ENCODE data around the gene SOX21. TPM values are rescaled to one million over a fixed set of nuclear protein-coding genes. Genes with fewer than 3 reads are reported as not detected.
A peak's percentile ranks its signal among the peaks of the same experiment; 100 is the strongest.

SOX21 gene
- polyA plus RNA-seq, 2 of the 4 experiments (the other 2 are of a cell fraction) = 0.62 to 6.9 TPM

GRCh38 chr13:94709001-94709834, 3.1 kb downstream of the SOX21 start:
- CTCF ChIA-PET = interaction anchor here (1.4 kb wide), 1 partner anchor 34 kb away, joined by 3 read pairs; no protein-coding TSS in a partner anchor

GRCh38 chr13:94708031-94708859, 4.1 kb downstream of the SOX21 start:
- 64% methylated on average over 25 of the region's 31 CpGs for WGBS (ENCODE audit: missing lambda C conversion rate)
- Histone ChIP-seq H3K4me3 (peak overlapping the region; percentile 34; the same call in 2 of the 3 replicates), H3K4me1 (no peaks in the 10 kb centered on the region), H3K4me2 (peak overlapping the region; percentile 74), H3K9me3 (no peaks in the 10 kb centered on the region), H3K27ac (no peak overlapping the region)
- POLR2A ChIA-PET = no interaction called here
- CTCF ChIA-PET = no interaction called here
- ATAC-seq (no peak), DNase-seq (ENCODE audit: low read depth in 1 of 2, low spot score in 1 of 2) (no peak), FAIRE-seq (no peak)
- TF ChIP-seq HES2 (IDR thresholded peaks at IDR 0.05) (no peak), NPAS2 (CRISPR knock-in tag; IDR thresholded peaks at IDR 0.05; ENCODE audit: borderline replicate concordance) (no peak), REST (IDR thresholded peaks at IDR 0.05) (no peak), RARB (CRISPR knock-in tag; IDR thresholded peaks at IDR 0.05) (no peak), SREBF2 (IDR thresholded peaks at IDR 0.05) (no peak)

More at GRCh38 chr13:94709001-94709834, 3.1 kb downstream of the SOX21 start:
- FAIRE-seq (no peak), DNase-seq (ENCODE audit: low read depth in 1 of 2, low spot score in 1 of 2) (no peak), ATAC-seq (no peak)
- Histone ChIP-seq H3K27ac (no peak overlapping the region), H3K4me2 (no peak overlapping the region), H3K4me3 (no peak overlapping the region), H3K9me3 (no peaks in the 10 kb centered on the region), H3K4me1 (no peaks in the 10 kb centered on the region)
- POLR2A ChIA-PET = no interaction called here
- WGBS (ENCODE audit: missing lambda C conversion rate) = 64% methylated on average over 7 of the region's 7 CpGs
- TF ChIP-seq NR3C1 (IDR thresholded peaks at IDR 0.05) (no peak), SREBF2 (IDR thresholded peaks at IDR 0.05) (no peak), HES2 (IDR thresholded peaks at IDR 0.05) (no peak), POLR2A (IDR thresholded peaks at IDR 0.05; ENCODE audit: low read length) (no peak), USF2 (IDR thresholded peaks at IDR 0.05) (no peak), E2F6 (IDR thresholded peaks at IDR 0.05; ENCODE audit: borderline replicate concordance, low read depth) (no peak), ATOH8 (CRISPR knock-in tag; IDR thresholded peaks at IDR 0.05; ENCODE audit: low read depth) (no peak), CTCF (IDR thresholded peaks at IDR 0.05) (no peak), EHF (CRISPR knock-in tag; IDR thresholded peaks at IDR 0.05) (no peak), TP53 (CRISPR knock-in tag; IDR thresholded peaks at IDR 0.05) (no peak)

All from A549 (cell line).